OCI-LY7 (cell line): ENCODE measurements around the gene CDK11B. TPM values are rescaled to one million over a fixed set of nuclear protein-coding genes. Genes with fewer than 3 reads are reported as not detected.
"Not testable (repeated sequence)": the region's sequence is repeated elsewhere in the genome, so short reads cannot be mapped to it uniquely, and the experiment has no call there.

Source experiments
- BruUV-seq: library from RNA; stranded (reverse); fragments of 400-500 nt; replicated peaks from 2 replicates; lab custom pipeline; 2021; lab: Mats Ljungman, UMichigan
- CTCF ChIA-PET: fragments of 300-600 bp; sonication (Branson Sonifier 250); formaldehyde crosslinking; loops from one replicate; lab custom pipeline; 2022; ENCODE audit warnings: antibody characterized with exemption; ENCODE audit not compliant: unreplicated experiment; lab: Charles Lee
- POLR2A ChIA-PET: fragments of 300-600 bp; sonication (Branson Sonifier 250); formaldehyde crosslinking; loops from one replicate; lab custom pipeline; 2022; ENCODE audit warnings: antibody characterized with exemption; lab: Charles Lee
- DNase-seq: peaks from one replicate; pipeline ENCODE4 v3.0.0-alpha.2; 2015; ENCODE audit warnings: low spot score
- H2AFZ ChIP-seq: fragments of 200-600 bp; sonication (generic), shearing (Covaris generic); 2 replicates; pipeline ENCODE4 v1.6.1; 2014; ENCODE audit warnings: mild to moderate bottlenecking, antibody characterized with exemption, low read length, moderate library complexity
- H3K27ac ChIP-seq: fragments of 200-600 bp; sonication (generic); 2 replicates; pipeline ENCODE4 v1.5.1; 2014; ENCODE audit warnings: mixed run types, low read depth, mild to moderate bottlenecking, moderate library complexity, low read length, inconsistent platforms; ENCODE audit not compliant: poor library complexity, severe bottlenecking
- H3K36me3 ChIP-seq: fragments of 200-600 bp; sonication (generic); 2 replicates; pipeline ENCODE4 v1.6.1; 2014; ENCODE audit warnings: mild to moderate bottlenecking, antibody characterized with exemption, low read length, moderate library complexity, mixed read lengths; ENCODE audit not compliant: insufficient read depth
- H3K4me1 ChIP-seq: fragments of 200-600 bp; sonication (generic); 2 replicates; pipeline ENCODE4 v1.5.1; 2014; ENCODE audit warnings: mild to moderate bottlenecking, low read length; ENCODE audit not compliant: insufficient read depth, poor library complexity, severe bottlenecking
- H3K4me2 ChIP-seq: fragments of 200-600 bp; sonication (generic); 2 replicates; pipeline ENCODE4 v1.6.1; 2014; ENCODE audit warnings: mild to moderate bottlenecking, low read length
- H3K4me3 ChIP-seq: fragments of 200-600 bp; sonication (generic); 2 replicates; pipeline ENCODE4 v1.5.1; 2014; ENCODE audit warnings: mild to moderate bottlenecking, low read depth, low read length; ENCODE audit not compliant: poor library complexity, severe bottlenecking
- H3K79me2 ChIP-seq: fragments of 200-600 bp; sonication (generic); 2 replicates; pipeline ENCODE4 v1.6.1; 2016; ENCODE audit warnings: low read depth, mild to moderate bottlenecking, low read length, moderate library complexity, mixed read lengths; ENCODE audit not compliant: insufficient read depth
- H3K9me2 ChIP-seq: fragments of 200-600 bp; sonication (generic); 2 replicates; pipeline ENCODE4 v1.6.1; 2016; ENCODE audit warnings: mild to moderate bottlenecking, low read length, mixed read lengths; ENCODE audit not compliant: insufficient read depth
- H3K9me3 ChIP-seq: fragments of 200-600 bp; sonication (generic); 2 replicates; pipeline ENCODE4 v1.6.1; 2014; ENCODE audit warnings: mild to moderate bottlenecking, mixed run types, low read length, mixed read lengths
- H4K20me1 ChIP-seq: fragments of 200-600 bp; sonication (generic); 2 replicates; pipeline ENCODE4 v1.6.1; 2014; ENCODE audit warnings: mild to moderate bottlenecking, antibody characterized with exemption, low read length, moderate library complexity, mixed read lengths; ENCODE audit not compliant: insufficient read depth
- CTCF ChIP-seq: fragments of 200-600 bp; sonication (generic); conservative IDR thresholded peaks from 2 replicates; pipeline ENCODE4 v1.5.1; 2014; ENCODE audit warnings: mild to moderate bottlenecking, antibody characterized with exemption, low read length, moderate library complexity, mixed read lengths
- EZH2phosphoT487 ChIP-seq: fragments of 200-600 bp; sonication (generic); IDR thresholded peaks from 2 replicates; pipeline ENCODE4 v1.6.1; 2018; ENCODE audit warnings: low read depth, borderline replicate concordance, mild to moderate bottlenecking, mixed run types, antibody characterized with exemption, low read length, moderate library complexity, mixed read lengths
- intact Hi-C: fragments of 100-400 bp; cut with micrococcal nuclease; formaldehyde crosslinking; loops from one replicate; pipeline ENCODE4 v1.10.0; 2022; ENCODE audit not compliant: unreplicated experiment
- total RNA-seq, 2 experiments: library from RNA; depleted of rRNA in 1 of 2; stranded (reverse); fragments of >200 nt in 1 of 2; shearing (Covaris generic) in 1 of 2; gene quantifications; 2 replicates each; pipeline ENCODE4 v1.2.3, GENCODE V29; 2014 to 2022

CDK11B gene
- total RNA-seq, 2 experiments from 2014 or later: 21.6 to 51.5 TPM

GRCh38 chr1:1689526-1689925 lies 30.7 kb upstream of the CDK11B start:
- H3K4me3 ChIP-seq, POLR2A ChIA-PET, CTCF ChIA-PET, H3K27ac ChIP-seq, H3K9me3 ChIP-seq, H2AFZ ChIP-seq, H4K20me1 ChIP-seq, H3K79me2 ChIP-seq, H3K9me2 ChIP-seq, DNase-seq, H3K36me3 ChIP-seq, H3K4me1 ChIP-seq, BruUV-seq, H3K4me2 ChIP-seq, intact Hi-C loops: not testable (repeated sequence)

GRCh38 chr1:1687846-1688245 lies 29.0 kb upstream of the CDK11B start:
- intact Hi-C loops: no loop called here
- POLR2A ChIA-PET: no interaction called here

GRCh38 chr1:1684031-1684681 lies 25.4 kb upstream of the CDK11B start:
- H3K27ac ChIP-seq: no peak overlapping the region
- no peak overlapping the region for H2AFZ ChIP-seq
- H3K4me1 ChIP-seq: peaks cover 4% of the 10 kb centered on the region
- H3K4me3 ChIP-seq: no peak overlapping the region
- no peaks in the 10 kb centered on the region for H3K9me2 ChIP-seq
- no peak for TF ChIP-seq CTCF
- no peak for TF ChIP-seq EZH2phosphoT487
- intact Hi-C loops: no loop called here
- no peaks in the 10 kb centered on the region for H3K36me3 ChIP-seq
- CTCF ChIA-PET: no interaction called here
- no peak overlapping the region for H3K4me2 ChIP-seq
- H4K20me1 ChIP-seq: no peaks in the 10 kb centered on the region
- H3K9me3 ChIP-seq: no peaks in the 10 kb centered on the region
- no TSS peak for BruUV-seq
- no peaks in the 10 kb centered on the region for H3K79me2 ChIP-seq
- no peak for DNase-seq
- POLR2A ChIA-PET: no interaction called here

More at GRCh38 chr1:1687846-1688245, 29.0 kb upstream of the CDK11B start:
- Histone ChIP-seq H3K4me3 (no peak overlapping the region), H4K20me1 (no peaks in the 10 kb centered on the region), H3K4me2 (no peak overlapping the region), H3K36me3 (no peaks in the 10 kb centered on the region), H3K4me1 (no peaks in the 10 kb centered on the region), H2AFZ (no peak overlapping the region), H3K27ac (no peak overlapping the region), H3K9me2 (no peaks in the 10 kb centered on the region), H3K9me3 (no peaks in the 10 kb centered on the region), H3K79me2 (no peaks in the 10 kb centered on the region)
- no peak for TF ChIP-seq CTCF
- TF ChIP-seq EZH2phosphoT487: no peak
- no TSS peak for BruUV-seq
- no peak for DNase-seq
- CTCF ChIA-PET: no interaction called here
